ENCODE data around the gene BOLA3.
"Not testable (repeated sequence)": the region's sequence is repeated elsewhere in the genome, so short reads cannot be mapped to it uniquely, and the experiment has no call there.

Gene BOLA3

GRCh38 chr2:74137651-74138599, 9.8 kb downstream of the BOLA3 start:
- no peak overlapping the region for H3K4me3 ChIP-seq (ENCODE audit: low read depth, low read length)
- TF ChIP-seq CTCF (IDR thresholded peaks at IDR 0.05; ENCODE audit: low read depth, low read length, missing control alignments), result no peak
- in situ Hi-C loops (cut with HindIII; ENCODE audit: low sequenced_read_pairs), result loop anchor here (10.0 kb wide), 1 partner anchor 323 kb away; no protein-coding TSS in a partner anchor
- DNase-seq (ENCODE audit: low read depth), result no peak

GRCh38 chr2:74131901-74132300, 15.8 kb downstream of the BOLA3 start:
- TF ChIP-seq CTCF (IDR thresholded peaks at IDR 0.05; ENCODE audit: low read depth, low read length, missing control alignments), result no peak
- no peak for DNase-seq (ENCODE audit: low read depth)
- in situ Hi-C loops (cut with HindIII; ENCODE audit: low sequenced_read_pairs), result loop anchor here (10.0 kb wide), 1 partner anchor 317 kb away; no protein-coding TSS in a partner anchor

GRCh38 chr2:74130211-74130995, 17.3 kb downstream of the BOLA3 start:
- DNase-seq (ENCODE audit: low read depth), result no peak
- H3K4me3 ChIP-seq (ENCODE audit: low read depth, low read length), result no peak overlapping the region
- TF ChIP-seq CTCF (IDR thresholded peaks at IDR 0.05; ENCODE audit: low read depth, low read length, missing control alignments), result no peak
- in situ Hi-C loops (cut with HindIII; ENCODE audit: low sequenced_read_pairs), result loop anchor here (10.0 kb wide), 1 partner anchor 316 kb away; no protein-coding TSS in a partner anchor

More at GRCh38 chr2:74131901-74132300, 15.8 kb downstream of the BOLA3 start:
- no peak overlapping the region for H3K4me3 ChIP-seq (ENCODE audit: low read depth, low read length)

- H3K4me3 ChIP-seq (ENCODE audit: low read depth, low read length), result no peak overlapping the region
- TF ChIP-seq CTCF (IDR thresholded peaks at IDR 0.05; ENCODE audit: low read depth, low read length, missing control alignments), result peak; percentile 18
- DNase-seq (ENCODE audit: low read depth), result no peak
- in situ Hi-C loops (cut with HindIII; ENCODE audit: low sequenced_read_pairs), result no loop called here
Measured at GRCh38 chr2:74128206-74128605, 19.5 kb downstream of the BOLA3 start.

- in situ Hi-C loops (cut with HindIII; ENCODE audit: low sequenced_read_pairs); H3K4me3 ChIP-seq (ENCODE audit: low read depth, low read length); DNase-seq (ENCODE audit: low read depth): not testable (repeated sequence)
Measured at GRCh38 chr2:74123955-74124354, 23.8 kb downstream of the BOLA3 start.

GRCh38 chr2:74121846-74122245, 25.9 kb downstream of the BOLA3 start:
- H3K4me3 ChIP-seq (ENCODE audit: low read depth, low read length); in situ Hi-C loops (cut with HindIII; ENCODE audit: low sequenced_read_pairs); DNase-seq (ENCODE audit: low read depth): not testable (repeated sequence)

- peak overlapping the region; percentile 63 for H3K4me3 ChIP-seq (ENCODE audit: low read depth, low read length)
- DNase-seq (ENCODE audit: low read depth), result peak; percentile 45
- in situ Hi-C loops (cut with HindIII; ENCODE audit: low sequenced_read_pairs), result no loop called here
- peak; percentile 34 for TF ChIP-seq CTCF (IDR thresholded peaks at IDR 0.05; ENCODE audit: low read depth, low read length, missing control alignments)
Measured at GRCh38 chr2:74119912-74120825, 27.5 kb downstream of the BOLA3 start.

Measured in astrocyte of the cerebellum (primary cell).